ENCODE data around the gene PAM. TPM values are rescaled to one million over a fixed set of nuclear protein-coding genes. Genes with fewer than 3 reads are reported as not detected.

The PAM gene
- total RNA-seq, 6 experiments from 2014 or later = 164 to 266 (median 182) TPM

DNA sequence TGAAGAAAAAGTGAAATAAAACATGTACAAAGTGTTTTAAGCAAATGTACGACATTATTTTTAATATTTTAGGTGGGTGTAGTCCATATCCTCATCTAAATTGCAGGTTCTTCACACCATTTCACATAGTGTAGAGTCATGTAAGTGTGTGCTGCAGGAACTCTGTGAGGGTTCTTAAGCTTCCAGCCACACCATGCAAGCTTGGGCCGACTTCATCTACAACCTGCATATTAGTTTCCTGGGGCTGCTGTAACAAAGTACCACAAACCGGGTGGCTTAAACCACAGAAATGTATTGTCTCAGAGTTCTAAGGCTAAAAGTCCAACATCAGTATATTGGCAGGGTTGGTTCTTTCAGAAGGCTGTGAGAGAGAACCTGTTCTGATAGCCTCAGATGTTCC is 10.2 kb downstream of the PAM start:
- Mint-ChIP-seq H3K27ac (no peak overlapping the region), H3K4me1 (ENCODE audit: low read depth) (peaks cover 33% of the 10 kb centered on the region), H3K36me3 (ENCODE audit: low read depth) (no peaks in the 10 kb centered on the region), H3K4me3 (no peak overlapping the region), H3K9me3 (no peaks in the 10 kb centered on the region), H3K27me3 (ENCODE audit: insufficient read depth) (no peaks in the 10 kb centered on the region)
- TF ChIP-seq, protein P1, sequence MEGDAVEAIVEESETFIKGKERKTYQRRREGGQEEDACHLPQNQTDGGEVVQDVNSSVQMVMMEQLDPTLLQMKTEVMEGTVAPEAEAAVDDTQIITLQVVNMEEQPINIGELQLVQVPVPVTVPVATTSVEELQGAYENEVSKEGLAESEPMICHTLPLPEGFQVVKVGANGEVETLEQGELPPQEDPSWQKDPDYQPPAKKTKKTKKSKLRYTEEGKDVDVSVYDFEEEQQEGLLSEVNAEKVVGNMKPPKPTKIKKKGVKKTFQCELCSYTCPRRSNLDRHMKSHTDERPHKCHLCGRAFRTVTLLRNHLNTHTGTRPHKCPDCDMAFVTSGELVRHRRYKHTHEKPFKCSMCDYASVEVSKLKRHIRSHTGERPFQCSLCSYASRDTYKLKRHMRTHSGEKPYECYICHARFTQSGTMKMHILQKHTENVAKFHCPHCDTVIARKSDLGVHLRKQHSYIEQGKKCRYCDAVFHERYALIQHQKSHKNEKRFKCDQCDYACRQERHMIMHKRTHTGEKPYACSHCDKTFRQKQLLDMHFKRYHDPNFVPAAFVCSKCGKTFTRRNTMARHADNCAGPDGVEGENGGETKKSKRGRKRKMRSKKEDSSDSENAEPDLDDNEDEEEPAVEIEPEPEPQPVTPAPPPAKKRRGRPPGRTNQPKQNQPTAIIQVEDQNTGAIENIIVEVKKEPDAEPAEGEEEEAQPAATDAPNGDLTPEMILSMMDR (IDR thresholded peaks at IDR 0.05) = no peak
- DNase-seq = no peak

DNA sequence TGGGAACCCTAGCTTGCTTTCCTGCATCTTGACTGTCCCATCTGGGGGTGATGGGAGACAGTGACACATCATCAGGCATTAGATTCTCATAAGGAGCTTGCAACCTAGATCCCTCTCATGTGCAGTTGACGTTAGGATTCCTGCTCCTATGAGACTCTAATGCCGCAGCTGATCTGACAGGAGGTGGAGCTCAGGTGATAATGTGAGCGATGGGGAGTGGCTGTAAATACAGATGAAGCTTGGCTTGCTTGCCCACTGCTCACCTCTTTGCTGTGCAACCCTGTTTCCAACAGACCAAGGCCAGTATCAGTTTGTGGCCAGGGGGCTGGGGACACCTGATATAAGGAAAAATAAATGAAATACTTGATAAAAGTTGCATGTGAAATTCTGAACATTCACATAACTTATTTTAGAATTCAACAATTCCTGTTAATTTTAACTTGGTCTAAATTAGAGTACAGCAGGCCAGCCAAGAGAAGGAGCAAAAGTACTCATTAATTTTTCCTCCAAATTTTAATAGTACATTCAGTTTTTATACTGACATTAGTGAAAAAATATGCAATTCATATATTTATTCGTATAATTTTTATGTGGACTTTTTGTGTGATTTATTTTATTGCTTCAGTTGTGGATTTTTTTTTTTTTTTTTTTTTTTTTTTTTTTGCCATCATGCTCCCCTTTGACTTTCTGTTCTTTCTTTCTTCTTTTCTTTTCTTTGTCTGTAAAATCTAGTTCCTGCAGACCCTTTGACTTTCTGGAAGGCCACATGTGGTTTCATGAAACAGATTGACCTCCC is 11.4 kb downstream of the PAM start:
- H3K4me3 Mint-ChIP-seq = no peak overlapping the region
- no peak for DNase-seq
- H3K9me3 Mint-ChIP-seq = no peaks in the 10 kb centered on the region
- no peaks in the 10 kb centered on the region for H3K36me3 Mint-ChIP-seq (ENCODE audit: low read depth)
- H3K27me3 Mint-ChIP-seq (ENCODE audit: insufficient read depth) = no peaks in the 10 kb centered on the region
- peaks cover 28% of the 10 kb centered on the region for H3K4me1 Mint-ChIP-seq (ENCODE audit: low read depth)
- TF ChIP-seq, protein P1 (IDR thresholded peaks at IDR 0.05) = no peak
- no peak overlapping the region for H3K27ac Mint-ChIP-seq

DNA sequence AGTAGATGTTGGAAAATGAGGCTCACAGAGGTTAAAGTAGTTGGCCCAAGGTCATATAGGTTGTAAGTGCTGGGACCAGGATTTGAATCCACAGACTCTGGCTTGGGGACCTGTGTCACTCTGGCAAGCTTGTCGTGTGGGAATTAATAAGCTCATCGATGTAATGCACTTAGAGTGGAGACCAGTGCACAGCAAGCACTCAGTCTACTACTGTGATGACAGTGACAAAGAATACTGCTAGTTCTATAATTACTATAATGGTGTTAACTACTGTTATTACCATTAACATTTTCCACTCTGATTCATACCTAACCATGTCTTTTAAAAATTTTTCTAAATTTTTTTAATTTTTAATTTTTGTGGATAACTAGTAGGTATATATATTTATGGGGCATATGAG is 12.8 kb downstream of the PAM start:
- Mint-ChIP-seq H3K4me3 (no peak overlapping the region), H3K27me3 (ENCODE audit: insufficient read depth) (no peaks in the 10 kb centered on the region), H3K27ac (no peak overlapping the region), H3K36me3 (ENCODE audit: low read depth) (no peaks in the 10 kb centered on the region), H3K9me3 (no peaks in the 10 kb centered on the region), H3K4me1 (ENCODE audit: low read depth) (peaks cover 23% of the 10 kb centered on the region)
- TF ChIP-seq, protein P1 (IDR thresholded peaks at IDR 0.05) = no peak
- no peak for DNase-seq

DNA sequence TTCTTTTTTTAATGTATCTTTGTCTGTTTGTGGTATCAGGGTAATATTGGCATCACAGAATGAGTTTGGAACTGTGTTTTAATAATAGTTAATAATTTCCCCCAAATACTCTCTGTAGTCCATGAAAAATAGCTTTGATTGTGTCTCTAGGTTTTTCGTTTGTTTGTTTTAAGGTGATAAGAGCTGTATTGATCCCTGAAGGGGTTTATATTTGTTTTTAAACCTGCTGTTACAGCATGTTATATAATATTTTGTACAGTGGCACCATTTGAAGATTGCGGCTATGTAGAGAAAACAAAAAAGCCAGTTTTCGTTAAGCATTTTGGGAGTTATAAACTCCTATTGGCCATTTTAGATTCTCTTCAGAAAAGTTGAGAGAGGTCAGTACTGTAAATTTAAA is 15.7 kb downstream of the PAM start:
- H3K36me3 Mint-ChIP-seq (ENCODE audit: low read depth) = peaks cover 6% of the 10 kb centered on the region
- H3K27ac Mint-ChIP-seq = no peak overlapping the region
- TF ChIP-seq, protein P1 (IDR thresholded peaks at IDR 0.05) = no peak
- H3K4me1 Mint-ChIP-seq (ENCODE audit: low read depth) = peaks cover 19% of the 10 kb centered on the region
- H3K9me3 Mint-ChIP-seq = no peaks in the 10 kb centered on the region
- H3K4me3 Mint-ChIP-seq = no peak overlapping the region
- H3K27me3 Mint-ChIP-seq (ENCODE audit: insufficient read depth) = no peaks in the 10 kb centered on the region
- no peak for DNase-seq

DNA sequence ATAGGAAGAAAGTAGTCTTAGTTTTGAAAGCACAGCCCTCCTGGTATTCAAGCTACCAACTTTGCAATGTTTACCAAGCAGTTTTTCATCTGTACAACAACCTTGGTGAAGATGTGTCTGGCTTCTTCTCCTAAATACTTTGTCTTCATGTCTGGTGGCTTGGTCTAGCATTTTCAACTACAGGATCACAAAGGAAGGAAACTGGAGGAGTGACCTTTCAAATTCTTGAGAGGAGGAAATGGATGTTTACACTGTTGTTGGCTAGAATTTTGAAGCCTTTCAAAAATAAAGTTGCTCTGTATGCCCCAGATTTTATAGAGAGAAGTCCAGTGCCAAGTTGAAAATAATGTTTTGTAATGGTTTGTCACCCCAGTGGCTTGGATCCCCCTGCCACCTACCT is 16.3 kb downstream of the PAM start:
- Mint-ChIP-seq H3K4me1 (ENCODE audit: low read depth) (peaks cover 24% of the 10 kb centered on the region), H3K36me3 (ENCODE audit: low read depth) (peaks cover 6% of the 10 kb centered on the region), H3K27ac (peak overlapping the region; percentile 42), H3K4me3 (no peak overlapping the region), H3K9me3 (no peaks in the 10 kb centered on the region), H3K27me3 (ENCODE audit: insufficient read depth) (no peaks in the 10 kb centered on the region)
- TF ChIP-seq, protein P1 (IDR thresholded peaks at IDR 0.05) = no peak
- DNase-seq = no peak
